PC-3 (cell line): ENCODE results near the gene CFP. TPM values are rescaled to one million over a fixed set of nuclear protein-coding genes. Genes with fewer than 3 reads are reported as not detected.

Experiments used
- ATAC-seq: fragments of 200-7000 bp; cut with Tn5 transposase; 2 replicates; pipeline ENCODE4 v1.9.1; 2020; ENCODE audit warnings: mild to moderate bottlenecking, moderate library complexity
- BruUV-seq: library from RNA; stranded (reverse); fragments of 400-500 nt; replicated peaks from 2 replicates; lab custom pipeline; 2021; lab: Mats Ljungman, UMichigan
- CTCF ChIA-PET: fragments of 300-600 bp; sonication (Branson Sonifier 250); formaldehyde crosslinking; loops from one replicate; lab custom pipeline; 2022; ENCODE audit warnings: antibody characterized with exemption; lab: Charles Lee
- POLR2A ChIA-PET: fragments of 300-600 bp; sonication (Branson Sonifier 250); formaldehyde crosslinking; loops from one replicate; lab custom pipeline; 2022; ENCODE audit warnings: antibody characterized with exemption; ENCODE audit not compliant: unreplicated experiment; lab: Charles Lee
- DNase-seq: peaks from one replicate; pipeline ENCODE4 v3.0.0-alpha.2; 2015
- H2AFZ ChIP-seq: fragments of 300-600 bp; sonication (generic); 2 replicates; pipeline ENCODE4 v1.6.0; 2016; ENCODE audit warnings: antibody characterized with exemption, low read length
- H3F3A ChIP-seq: fragments of 300-600 bp; sonication (generic); one replicate; pipeline ENCODE4 v1.6.0; 2017; ENCODE audit warnings: antibody characterized with exemption, low read length, control low read depth, mild to moderate bottlenecking; ENCODE audit not compliant: unreplicated experiment
- H3K27ac ChIP-seq: fragments of 300-600 bp; sonication (generic); 2 replicates; pipeline ENCODE4 v1.5.1; 2016; ENCODE audit warnings: mild to moderate bottlenecking, low read length
- H3K27me3 ChIP-seq: fragments of 300-600 bp; sonication (generic); 2 replicates; pipeline ENCODE4 v1.6.1; 2016; ENCODE audit warnings: low read length, mixed read lengths
- H3K36me3 ChIP-seq: fragments of 300-600 bp; sonication (generic); 2 replicates; pipeline ENCODE4 v1.6.1; 2016; ENCODE audit warnings: low read depth, mixed run types, low read length, mixed read lengths
- H3K4me1 ChIP-seq: fragments of 300-600 bp; sonication (generic); 2 replicates; pipeline ENCODE4 v1.5.1; 2016; ENCODE audit warnings: low read length; ENCODE audit not compliant: insufficient read depth
- H3K4me2 ChIP-seq: fragments of 300-600 bp; sonication (generic); 2 replicates; pipeline ENCODE4 v1.6.0; 2016; ENCODE audit warnings: low read length
- H3K4me3 ChIP-seq: fragments of 300-600 bp; sonication (generic); 2 replicates; pipeline ENCODE4 v1.5.1; 2016; ENCODE audit warnings: mild to moderate bottlenecking, low read length, mixed read lengths
- H3K79me2 ChIP-seq: fragments of 300-600 bp; sonication (generic); 2 replicates; pipeline ENCODE4 v1.6.1; 2017; ENCODE audit warnings: low read length, mixed read lengths
- H3K9ac ChIP-seq: fragments of 300-600 bp; sonication (generic); 2 replicates; pipeline ENCODE4 v1.6.0; 2016; ENCODE audit warnings: mild to moderate bottlenecking, low read length
- H3K9me2 ChIP-seq: fragments of 300-600 bp; sonication (generic); replicated peaks from 2 replicates; pipeline ENCODE4 v1.6.1; 2016; ENCODE audit warnings: mixed run types, low read length, mixed read lengths
- H3K9me3 ChIP-seq: fragments of 300-600 bp; sonication (generic); 2 replicates; pipeline ENCODE4 v1.6.1; 2016; ENCODE audit warnings: low read length, mixed read lengths
- H4K20me1 ChIP-seq: fragments of 300-600 bp; sonication (generic); 2 replicates; pipeline ENCODE4 v1.6.1; 2016; ENCODE audit warnings: low read length, mixed read lengths
- CTCF ChIP-seq: fragments of 300-600 bp; sonication (generic); conservative IDR thresholded peaks from 2 replicates; pipeline ENCODE4 v1.5.1; 2017; ENCODE audit warnings: antibody characterized with exemption, low read depth, mild to moderate bottlenecking, low read length
- EZH2 ChIP-seq: fragments of 300-600 bp; sonication (generic); IDR thresholded peaks from one replicate; pipeline ENCODE4 v1.6.1; 2017; ENCODE audit warnings: antibody characterized with exemption, mild to moderate bottlenecking, low read length; ENCODE audit not compliant: unreplicated experiment
- EZH2phosphoT487 ChIP-seq: fragments of 300-600 bp; sonication (generic); IDR thresholded peaks from 2 replicates; pipeline ENCODE4 v1.6.1; 2018; ENCODE audit warnings: mild to moderate bottlenecking, antibody characterized with exemption, low read length, borderline replicate concordance
- intact Hi-C: fragments of 100-400 bp; cut with micrococcal nuclease; formaldehyde crosslinking; loops from 2 replicates; pipeline ENCODE4 v1.9.0; 2023
- total RNA-seq: library from RNA; depleted of rRNA; stranded (reverse); fragments of >200 nt; gene quantifications from 2 replicates; pipeline ENCODE4 v1.2.3, GENCODE V29; 2014

The CFP gene
- total RNA-seq, 1 experiment from 2014 or later = 1.9 TPM

- TF ChIP-seq EZH2 (no peak), CTCF (no peak), EZH2phosphoT487 (no peak)
- no peaks in the 10 kb centered on the region; the same call in 1 of the 2 replicates for H3K36me3 ChIP-seq
- H3K27me3 ChIP-seq = no peaks in the 10 kb centered on the region
- POLR2A ChIA-PET = no interaction called here
- no peaks in the 10 kb centered on the region for H3K9me3 ChIP-seq
- H2AFZ ChIP-seq = no peak overlapping the region
- no peak overlapping the region for H3K27ac ChIP-seq
- no peak for ATAC-seq
- intact Hi-C loops = no loop called here
- H3F3A ChIP-seq = no peaks in the 10 kb centered on the region
- H3K4me3 ChIP-seq = no peak overlapping the region
- no peak overlapping the region for H3K4me2 ChIP-seq
- H3K4me1 ChIP-seq = peaks cover 14% of the 10 kb centered on the region
- CTCF ChIA-PET = no interaction called here
- H3K79me2 ChIP-seq = peaks cover 18% of the 10 kb centered on the region
- no peak for DNase-seq
- H3K9me2 ChIP-seq = no peaks in the 10 kb centered on the region
- no TSS peak for BruUV-seq
- H3K9ac ChIP-seq = no peak overlapping the region
- H4K20me1 ChIP-seq = no peaks in the 10 kb centered on the region
Observed at GRCh38 chrX:47587091-47587891, 42.4 kb downstream of the CFP start.

- Histone ChIP-seq H3K27ac (no peak overlapping the region), H4K20me1 (no peaks in the 10 kb centered on the region), H3K9me2 (no peaks in the 10 kb centered on the region), H3K79me2 (peaks cover 18% of the 10 kb centered on the region), H3K4me3 (no peak overlapping the region), H3K9ac (no peak overlapping the region), H2AFZ (no peak overlapping the region), H3F3A (no peaks in the 10 kb centered on the region), H3K27me3 (no peaks in the 10 kb centered on the region), H3K36me3 (no peaks in the 10 kb centered on the region; the same call in 1 of the 2 replicates), H3K4me1 (peaks cover 20% of the 10 kb centered on the region), H3K4me2 (no peak overlapping the region), H3K9me3 (no peaks in the 10 kb centered on the region)
- intact Hi-C loops = no loop called here
- ChIA-PET CTCF (no interaction called here), POLR2A (no interaction called here)
- BruUV-seq = no TSS peak
- no peak for TF ChIP-seq CTCF
- ATAC-seq = no peak
- DNase-seq = no peak
Observed at GRCh38 chrX:47586043-47586787, 43.5 kb downstream of the CFP start.

- peaks cover 18% of the 10 kb centered on the region for H3K79me2 ChIP-seq
- peaks cover 20% of the 10 kb centered on the region for H3K4me1 ChIP-seq
- no peak overlapping the region for H2AFZ ChIP-seq
- DNase-seq (no peak), ATAC-seq (no peak)
- H4K20me1 ChIP-seq = no peaks in the 10 kb centered on the region
- no peaks in the 10 kb centered on the region for H3K9me3 ChIP-seq
- TF ChIP-seq EZH2phosphoT487 = no peak
- no peak for TF ChIP-seq CTCF
- TF ChIP-seq EZH2 = no peak
- ChIA-PET POLR2A (no interaction called here), CTCF (no interaction called here)
- H3K27ac ChIP-seq = no peak overlapping the region
- no peaks in the 10 kb centered on the region; the same call in 1 of the 2 replicates for H3K36me3 ChIP-seq
- intact Hi-C loops = no loop called here
- no peaks in the 10 kb centered on the region for H3K27me3 ChIP-seq
- BruUV-seq = no TSS peak
- H3K9me2 ChIP-seq = no peaks in the 10 kb centered on the region
- no peak overlapping the region for H3K4me2 ChIP-seq
- no peaks in the 10 kb centered on the region for H3F3A ChIP-seq
- no peak overlapping the region for H3K9ac ChIP-seq
- no peak overlapping the region for H3K4me3 ChIP-seq
Observed at GRCh38 chrX:47585273-47585672, 44.5 kb downstream of the CFP start.
